K562 (cell line): ENCODE measurements around the gene SLC7A6. TPM values are rescaled to one million over a fixed set of nuclear protein-coding genes. Genes with fewer than 3 reads are reported as not detected.
A peak's percentile ranks its signal among the peaks of the same experiment; 100 is the strongest.

ENCODE experiments used
- ARHGAP35 ChIP-seq: fragments of 450-650 bp; IDR thresholded peaks from 2 replicates; pipeline ENCODE4 v1.6.1; 2018; ENCODE audit not compliant: partially characterized antibody
- ETV1 ChIP-seq: fragments of 450-650 bp; conservative IDR thresholded peaks from 2 replicates; pipeline ENCODE4 v1.6.1; 2016; ENCODE audit warnings: missing genetic modification characterization, control low read depth, low read depth, missing compliant biosample characterization
- GABPA ChIP-seq: fragments of 200-800 bp; sonication (Bioruptor generic); conservative IDR thresholded peaks from 2 replicates; pipeline ENCODE4 v1.6.1; 2016; ENCODE audit warnings: low read depth, missing genetic modification characterization, missing compliant biosample characterization
- KLF10 ChIP-seq: fragments of 250-450 bp; sonication (Bioruptor Pico); IDR thresholded peaks from 2 replicates; pipeline ENCODE4 v1.6.1; 2021; ENCODE audit warnings: matching md5 sums
- LCOR ChIP-seq: sonication (generic); formaldehyde crosslinking; IDR thresholded peaks from 2 replicates; pipeline ENCODE4 v1.8.0; 2022; ENCODE audit warnings: mild to moderate bottlenecking, missing genetic modification reagents
- MYC ChIP-seq, 2 experiments: fragments of 250-450 bp in 1 of 2; sonication (Bioruptor Pico) in 1 of 2; IDR thresholded peaks; 2 replicates each; pipeline versions ENCODE4 v1.5.1 to v1.6.1; 2012 to 2021; ENCODE audit warnings: low read depth in 2 of 2, borderline replicate concordance in 1 of 2, improper control_type of control experiment in 1 of 2, low read length in 1 of 2, mild to moderate bottlenecking in 1 of 2, moderate library complexity in 1 of 2
- NELFE ChIP-seq: IDR thresholded peaks from 2 replicates; pipeline ENCODE4 v1.6.1; 2011; ENCODE audit warnings: mild to moderate bottlenecking; ENCODE audit not compliant: insufficient read depth, insufficient read length
- NR4A1 ChIP-seq, 2 experiments: fragments of 250-450 bp in 1 of 2; fragments of 450-650 bp in 1 of 2; sonication (Bioruptor Pico) in 1 of 2; IDR thresholded peaks; 2 replicates each; pipeline versions ENCODE4 v1.4.0 to v1.6.1; 2016 to 2020; ENCODE audit warnings: mild to moderate bottlenecking in 2 of 2, missing compliant biosample characterization in 1 of 2, missing genetic modification characterization in 1 of 2, moderate library complexity in 1 of 2
- PKNOX1 ChIP-seq: fragments of 450-650 bp; IDR thresholded peaks from 2 replicates; pipeline ENCODE4 v1.6.1; 2016
- RBM14 ChIP-seq: fragments of 200-400 bp; formaldehyde crosslinking; IDR thresholded peaks from 2 replicates; pipeline ENCODE4 v1.6.1; 2018; ENCODE audit warnings: low read depth, mild to moderate bottlenecking, low read length, moderate library complexity, borderline replicate concordance; ENCODE audit not compliant: insufficient read depth
- RCOR1 ChIP-seq, 2 experiments: IDR thresholded peaks; 2 replicates each; pipeline ENCODE4 v1.6.1; 2012; ENCODE audit warnings: low read depth in 2 of 2, low read length in 2 of 2, borderline replicate concordance in 1 of 2, improper control_type of control experiment in 1 of 2
- SPI1 ChIP-seq: IDR thresholded peaks from 2 replicates; pipeline ENCODE4 v1.6.1; 2011; ENCODE audit warnings: low read depth, low read length, control low read depth, borderline replicate concordance
- SREBF2 ChIP-seq: sonication (generic); formaldehyde crosslinking; IDR thresholded peaks from 2 replicates; pipeline ENCODE4 v1.4.0; 2020; ENCODE audit warnings: mild to moderate bottlenecking, missing genetic modification reagents
- WHSC1 ChIP-seq: IDR thresholded peaks from one replicate; pipeline ENCODE4 v1.6.1; 2012; ENCODE audit warnings: low read length, control low read depth, inconsistent platforms
- ZNF512 ChIP-seq: IDR thresholded peaks from 2 replicates; pipeline ENCODE4 v1.6.1; 2016; ENCODE audit warnings: missing genetic modification characterization, missing compliant biosample characterization
- ZNF740 ChIP-seq, 3 experiments: fragments of 200-800 bp in 1 of 3; sonication (Bioruptor generic) in 1 of 3; sonication (generic) in 1 of 3; formaldehyde crosslinking in 1 of 3; IDR thresholded peaks; 2 replicates each; pipeline versions ENCODE4 v1.6.1 to v1.8.0; 2016 to 2022; ENCODE audit warnings: mild to moderate bottlenecking in 2 of 3, missing compliant biosample characterization in 2 of 3, missing genetic modification characterization in 2 of 3, missing genetic modification reagents in 1 of 3
- ZNF79 ChIP-seq: fragments of 250-450 bp; sonication (Bioruptor Pico); IDR thresholded peaks from 2 replicates; pipeline ENCODE4 v1.4.0; 2020; ENCODE audit warnings: low read depth, mild to moderate bottlenecking, moderate library complexity
- polyA plus RNA-seq, 8 experiments: library from polyadenylated mRNA; depleted of rRNA in 4 of 8; stranded (reverse) in 5 of 8; unstranded in 3 of 8; fragments of >200 nt; fragmentation: Nextera tagmentation in 2 of 8; fragmentation: Illumina TruSeq in 1 of 8; extraction: Ambion mirVana in 2 of 8; extraction: Trizol in 1 of 8; gene quantifications; 2 replicates each; pipeline versions ENCODE4 v1.2.1 to v1.2.3, GENCODE V29; 2011 to 2014; ENCODE audit warnings: inconsistent platforms in 1 of 8, missing spikeins in 1 of 8
- total RNA-seq, 7 experiments: library from RNA; depleted of rRNA in 6 of 7; stranded (reverse); fragments of >200 nt in 6 of 7; fragmentation: Illumina TruSeq in 2 of 7; extraction: Trizol in 2 of 7; gene quantifications; 2 replicates each; pipeline versions ENCODE4 v1.2.1 to v1.2.3, GENCODE V29; 2011 to 2021; ENCODE audit warnings: low replicate concordance in 1 of 7
- TF ChIP-seq, protein P1 (sequence below), 2 experiments: IDR thresholded peaks in 1 of 2; conservative IDR thresholded peaks in 1 of 2; 2 replicates each; pipeline ENCODE4 v1.6.1; 2016; ENCODE audit warnings: low read depth in 2 of 2, mild to moderate bottlenecking in 1 of 2, missing compliant biosample characterization in 1 of 2, missing genetic modification characterization in 1 of 2, moderate library complexity in 1 of 2

The SLC7A6 gene
- total and polyA plus RNA-seq, 9 of the 15 experiments (the other 6 are each of a cell fraction or from before 2014, with no cell fraction given): 12.6 to 60.1 (median 29.8) TPM

GRCh38 chr16:68289621-68290329, 25.4 kb downstream of the SLC7A6 start (continued):
- TF ChIP-seq PKNOX1 (peak; percentile 88), MYC (IDR thresholded peaks at IDR 0.05; ENCODE audit: low read depth, low read length) (peak; percentile 56; the same call in 1 of the 2 replicates), MYC (CRISPR knock-in tag; IDR thresholded peaks at IDR 0.05; ENCODE audit: borderline replicate concordance, low read depth) (no peak), ZNF740 (CRISPR knock-in tag; IDR thresholded peaks at IDR 0.05) (0 out of 2 replicates have a peak, but pooled peaks have one; percentile 54), ZNF740 (tag; IDR thresholded peaks at IDR 0.05) (peak in 1 of 2 experiments; percentile 65; a peak in 1 of 4 replicates), ETV1 (tag) (0 out of 2 replicates have a peak, but pooled peaks have one; percentile 10), SPI1 (peak; percentile 82), ZNF512 (tag) (peak; percentile 93), NR4A1 (CRISPR knock-in tag; IDR thresholded peaks at IDR 0.05) (no peak), NR4A1 (tag; IDR thresholded peaks at IDR 0.05) (no peak), KLF10 (no peak), WHSC1 (no peak), LCOR (CRISPR knock-in tag) (0 out of 2 replicates have a peak, but pooled peaks have one; percentile 33), GABPA (tag) (peak; percentile 30; the same call in 1 of the 2 replicates), NELFE (no peak), RCOR1 (IDR thresholded peaks at IDR 0.05; ENCODE audit: borderline replicate concordance in 1 of 2, low read depth in 2 of 2, low read length in 2 of 2) (peak in 1 of 2 experiments; percentile 84; a peak in 2 of 4 replicates), ZNF79 (CRISPR knock-in tag) (no peak), ARHGAP35 (peak; percentile 12), SREBF2 (CRISPR knock-in tag) (no peak), RBM14 (no peak)
- TF ChIP-seq, protein P1, sequence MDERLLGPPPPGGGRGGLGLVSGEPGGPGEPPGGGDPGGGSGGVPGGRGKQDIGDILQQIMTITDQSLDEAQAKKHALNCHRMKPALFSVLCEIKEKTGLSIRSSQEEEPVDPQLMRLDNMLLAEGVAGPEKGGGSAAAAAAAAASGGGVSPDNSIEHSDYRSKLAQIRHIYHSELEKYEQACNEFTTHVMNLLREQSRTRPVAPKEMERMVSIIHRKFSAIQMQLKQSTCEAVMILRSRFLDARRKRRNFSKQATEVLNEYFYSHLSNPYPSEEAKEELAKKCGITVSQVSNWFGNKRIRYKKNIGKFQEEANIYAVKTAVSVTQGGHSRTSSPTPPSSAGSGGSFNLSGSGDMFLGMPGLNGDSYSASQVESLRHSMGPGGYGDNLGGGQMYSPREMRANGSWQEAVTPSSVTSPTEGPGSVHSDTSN (CRISPR knock-in tag; IDR thresholded peaks at IDR 0.05; ENCODE audit: low read depth): no peak
- TF ChIP-seq, protein P1 (tag; conservative IDR thresholded peaks at IDR 0.05; ENCODE audit: low read depth): peak; percentile 70
